CD4-positive, alpha-beta T cell treated with Interleukin-12 subunit alpha and Interleukin-12 subunit beta, for 1 hour (primary cell): ENCODE results near the gene EFNB3.

ENCODE experiments used
- DNase-seq: peaks from one replicate; pipeline ENCODE4 v3.0.0-alpha.2; 2020

Gene EFNB3

DNA sequence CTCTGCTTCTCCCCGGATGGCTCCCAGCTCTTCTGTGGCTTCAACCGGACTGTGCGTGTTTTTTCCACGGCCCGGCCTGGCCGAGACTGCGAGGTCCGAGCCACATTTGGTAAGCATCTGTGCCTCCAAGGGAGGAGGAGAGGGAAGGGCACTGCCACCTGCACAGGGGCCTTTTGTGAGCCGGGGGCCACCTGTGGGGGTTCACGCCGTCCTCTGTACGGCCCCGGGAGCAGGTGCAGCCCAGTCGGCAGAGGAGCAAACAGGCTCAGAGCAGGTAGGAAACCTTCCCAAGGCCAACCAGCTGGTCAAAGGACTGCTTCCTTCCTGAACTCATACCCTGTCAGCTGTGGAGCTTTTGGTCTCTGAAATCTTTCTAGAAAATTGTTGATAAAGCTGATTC lies 3.3 kb upstream of the EFNB3 start:
- DNase-seq = no peak

DNA sequence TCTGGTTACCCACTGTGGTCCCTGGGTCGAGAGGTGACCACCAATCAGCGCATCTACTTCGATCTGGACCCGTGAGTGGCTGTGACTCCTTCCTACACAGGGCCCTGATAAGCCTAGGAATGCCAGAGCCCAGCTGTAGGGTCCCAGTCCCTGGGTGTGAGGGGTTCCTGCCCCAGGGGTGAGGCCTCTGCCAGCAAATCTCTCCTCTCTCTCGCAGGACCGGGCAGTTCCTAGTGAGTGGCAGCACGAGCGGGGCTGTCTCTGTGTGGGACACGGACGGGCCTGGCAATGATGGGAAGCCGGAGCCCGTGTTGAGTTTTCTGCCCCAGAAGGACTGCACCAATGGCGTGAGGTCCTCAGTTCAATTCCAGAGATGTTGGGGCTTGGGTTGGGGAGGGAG lies 2.2 kb upstream of the EFNB3 start:
- DNase-seq = no peak

DNA sequence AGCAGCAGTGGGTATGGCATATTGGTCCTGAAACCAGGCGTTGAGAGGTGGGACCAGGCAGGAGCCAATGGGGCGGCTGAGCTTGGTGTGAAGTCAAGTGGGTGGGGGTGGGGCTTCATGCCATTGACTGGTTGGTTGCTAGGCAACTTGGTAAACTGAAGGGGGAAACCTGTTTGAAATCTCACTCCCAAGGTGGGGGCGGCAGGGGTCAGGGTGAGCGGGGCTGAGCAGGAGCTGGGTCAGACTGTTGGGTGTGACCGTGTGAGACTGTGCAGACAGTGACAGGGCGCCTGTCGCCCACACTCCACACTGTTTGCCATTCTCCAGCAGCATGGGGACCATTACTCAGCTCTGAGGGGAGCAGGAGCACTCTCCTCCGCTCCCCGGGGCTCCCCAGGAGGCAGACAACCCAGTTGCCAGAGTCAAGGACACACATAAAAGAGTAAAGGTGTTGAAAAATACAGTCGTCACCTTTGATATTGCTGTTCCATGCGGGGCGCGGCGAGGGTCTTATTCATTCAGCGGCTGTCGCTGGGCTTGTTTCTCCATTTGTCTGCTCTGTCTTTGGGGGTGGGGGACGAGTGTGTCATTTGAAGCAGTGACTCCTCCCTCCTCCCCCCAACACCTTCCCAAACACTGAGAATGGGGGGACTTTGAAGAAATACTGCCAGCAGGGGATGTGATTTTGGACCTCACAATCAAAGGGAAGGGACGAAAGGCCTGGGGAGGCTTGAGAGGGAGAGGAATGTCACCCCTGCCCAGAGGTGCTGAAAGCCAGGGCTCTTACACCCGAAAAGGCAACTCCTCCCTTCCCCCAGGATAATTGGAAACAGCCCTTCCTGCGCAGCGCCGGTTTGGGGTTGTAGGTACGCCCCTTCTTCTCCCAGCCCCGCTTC lies 1.2 kb upstream of the EFNB3 start:
- no peak for DNase-seq

DNA sequence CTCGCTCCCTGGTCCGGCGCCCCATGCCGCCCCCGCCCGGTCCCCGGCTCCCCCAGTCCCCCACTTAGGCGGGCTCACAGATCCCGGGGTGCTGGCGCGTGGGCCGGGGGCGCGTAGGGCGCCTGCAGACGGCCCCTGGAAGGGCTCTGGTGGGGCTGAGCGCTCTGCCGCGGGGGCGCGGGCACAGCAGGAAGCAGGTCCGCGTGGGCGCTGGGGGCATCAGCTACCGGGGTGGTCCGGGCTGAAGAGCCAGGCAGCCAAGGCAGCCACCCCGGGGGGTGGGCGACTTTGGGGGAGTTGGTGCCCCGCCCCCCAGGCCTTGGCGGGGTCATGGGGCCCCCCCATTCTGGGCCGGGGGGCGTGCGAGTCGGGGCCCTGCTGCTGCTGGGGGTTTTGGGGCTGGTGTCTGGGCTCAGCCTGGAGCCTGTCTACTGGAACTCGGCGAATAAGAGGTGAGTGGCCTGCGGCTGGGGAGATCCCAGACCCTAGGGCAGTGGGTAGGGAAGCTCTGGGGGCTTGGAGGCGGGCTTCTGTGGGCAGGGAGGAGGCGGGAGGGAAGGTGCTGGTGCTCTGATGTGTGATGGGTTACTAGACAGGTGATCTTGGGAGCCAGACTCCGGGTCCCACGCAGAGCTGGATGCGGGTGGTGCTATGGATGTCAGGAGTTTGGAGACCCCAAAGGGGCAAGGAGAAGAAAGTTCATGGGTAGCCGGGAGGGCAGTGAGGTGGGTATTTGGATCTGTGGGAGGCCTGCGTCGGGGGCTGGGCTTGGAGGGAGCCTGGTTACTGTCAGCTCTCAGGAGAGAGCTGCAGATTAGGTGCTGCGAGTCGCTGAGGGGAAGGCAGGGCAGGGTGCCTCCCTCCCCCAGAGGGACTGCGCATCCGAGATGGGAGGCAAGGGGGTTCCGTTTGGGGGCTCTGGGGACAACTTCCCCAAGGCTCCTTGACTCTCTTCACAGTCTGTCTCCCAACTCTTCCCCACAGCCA lies 560 bp downstream of the EFNB3 start:
- no peak for DNase-seq

DNA sequence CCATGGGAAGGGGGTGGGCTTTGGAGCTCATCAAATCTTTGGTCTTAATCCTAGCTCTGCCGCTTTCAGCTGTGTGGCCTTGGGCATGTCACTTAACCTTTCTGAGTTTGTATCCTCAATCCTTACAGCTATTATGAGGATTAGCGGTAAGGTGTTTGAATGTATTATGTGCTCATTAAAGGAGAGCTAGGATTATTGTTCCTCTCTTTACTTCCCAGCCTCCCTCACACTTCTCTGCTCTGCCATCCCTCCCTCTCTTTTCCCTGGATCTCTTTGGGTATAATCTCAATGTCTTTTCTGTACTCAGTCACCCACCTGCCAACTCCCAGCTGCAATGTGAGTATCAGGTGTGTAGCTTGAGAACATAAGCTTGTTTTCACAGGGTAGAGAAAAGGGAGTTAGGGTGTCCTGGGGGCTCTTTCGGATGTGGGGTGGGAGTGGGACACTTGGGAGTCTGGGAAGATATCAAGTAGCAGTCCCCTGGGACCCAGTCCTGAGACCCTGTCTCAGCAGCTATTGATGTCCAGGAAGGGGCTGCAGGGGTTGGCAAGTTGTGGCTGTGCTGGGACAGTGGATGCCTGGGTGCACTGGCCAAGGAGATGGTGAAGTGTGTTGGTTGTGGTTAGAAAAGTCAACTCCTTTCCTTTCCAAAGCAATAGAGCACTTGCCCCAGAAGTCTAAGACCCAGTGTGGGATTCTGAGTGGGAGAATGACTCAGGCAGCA lies 1.8 kb downstream of the EFNB3 start:
- no peak for DNase-seq

DNA sequence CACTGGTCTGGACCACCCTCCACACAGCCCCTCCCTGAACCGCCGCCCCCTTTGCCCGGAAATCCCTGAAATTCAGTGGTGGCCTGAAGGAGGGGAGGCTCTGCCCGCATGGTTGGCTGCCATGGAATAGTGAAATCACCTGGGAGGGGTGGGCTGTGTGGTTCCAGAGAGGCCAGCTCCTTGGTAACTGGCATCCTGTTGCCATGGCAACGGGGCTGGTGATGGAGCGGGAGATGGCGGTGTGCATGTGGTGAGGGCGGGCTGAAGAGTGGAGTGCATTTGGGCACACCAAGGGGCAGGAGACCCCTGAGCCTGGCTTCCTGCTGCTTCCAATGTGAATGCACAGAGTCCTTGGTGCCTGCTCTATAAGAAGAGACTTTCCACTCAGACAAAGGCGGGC lies 2.4 kb downstream of the EFNB3 start:
- no peak for DNase-seq

DNA sequence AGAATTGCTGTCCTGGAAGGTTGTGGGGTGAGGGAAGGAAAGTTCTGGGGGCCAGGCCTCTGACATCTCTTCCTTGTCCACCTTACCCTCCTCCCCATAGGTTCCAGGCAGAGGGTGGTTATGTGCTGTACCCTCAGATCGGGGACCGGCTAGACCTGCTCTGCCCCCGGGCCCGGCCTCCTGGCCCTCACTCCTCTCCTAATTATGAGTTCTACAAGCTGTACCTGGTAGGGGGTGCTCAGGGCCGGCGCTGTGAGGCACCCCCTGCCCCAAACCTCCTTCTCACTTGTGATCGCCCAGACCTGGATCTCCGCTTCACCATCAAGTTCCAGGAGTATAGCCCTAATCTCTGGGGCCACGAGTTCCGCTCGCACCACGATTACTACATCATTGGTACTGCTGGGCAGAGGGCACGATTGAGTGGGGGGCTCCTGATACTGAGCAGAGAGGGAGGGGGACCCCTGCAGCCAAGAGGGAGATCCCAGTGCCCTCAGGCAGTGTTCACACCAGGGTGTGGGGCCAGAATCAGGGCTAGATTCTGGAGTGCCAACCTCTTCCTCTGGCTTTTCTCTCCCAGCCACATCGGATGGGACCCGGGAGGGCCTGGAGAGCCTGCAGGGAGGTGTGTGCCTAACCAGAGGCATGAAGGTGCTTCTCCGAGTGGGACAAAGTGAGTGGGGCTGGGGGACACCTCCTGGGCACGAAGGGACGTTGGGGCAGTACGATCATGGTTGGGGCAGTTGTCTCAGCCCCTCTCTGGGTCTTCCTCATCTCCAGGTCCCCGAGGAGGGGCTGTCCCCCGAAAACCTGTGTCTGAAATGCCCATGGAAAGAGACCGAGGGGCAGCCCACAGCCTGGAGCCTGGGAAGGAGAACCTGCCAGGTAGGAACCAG lies 3.1 kb downstream of the EFNB3 start:
- no peak for DNase-seq

DNA sequence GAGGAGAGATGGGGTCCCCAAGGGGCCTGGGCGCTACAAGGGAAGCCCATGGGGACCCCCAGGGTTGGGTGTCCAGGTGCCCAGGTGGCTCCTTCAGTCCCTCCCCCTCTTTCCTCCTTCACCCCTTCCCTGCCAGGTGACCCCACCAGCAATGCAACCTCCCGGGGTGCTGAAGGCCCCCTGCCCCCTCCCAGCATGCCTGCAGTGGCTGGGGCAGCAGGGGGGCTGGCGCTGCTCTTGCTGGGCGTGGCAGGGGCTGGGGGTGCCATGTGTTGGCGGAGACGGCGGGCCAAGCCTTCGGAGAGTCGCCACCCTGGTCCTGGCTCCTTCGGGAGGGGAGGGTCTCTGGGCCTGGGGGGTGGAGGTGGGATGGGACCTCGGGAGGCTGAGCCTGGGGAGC lies 4.0 kb downstream of the EFNB3 start:
- DNase-seq = no peak

DNA sequence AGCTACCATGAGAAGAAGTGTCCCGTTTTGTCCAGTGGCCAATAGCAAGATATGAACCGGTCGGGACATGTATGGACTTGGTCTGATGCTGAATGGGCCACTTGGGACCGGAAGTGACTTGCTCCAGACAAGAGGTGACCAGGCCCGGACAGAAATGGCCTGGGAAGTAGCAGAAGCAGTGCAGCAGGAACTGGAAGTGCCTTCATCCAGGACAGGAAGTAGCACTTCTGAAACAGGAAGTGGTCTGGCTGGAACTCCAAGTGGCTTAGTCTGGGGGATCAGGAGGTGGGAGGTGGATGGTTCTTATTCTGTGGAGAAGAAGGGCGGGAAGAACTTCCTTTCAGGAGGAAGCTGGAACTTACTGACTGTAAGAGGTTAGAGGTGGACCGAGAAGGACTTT lies 5.3 kb downstream of the EFNB3 start:
- DNase-seq = no peak

DNA sequence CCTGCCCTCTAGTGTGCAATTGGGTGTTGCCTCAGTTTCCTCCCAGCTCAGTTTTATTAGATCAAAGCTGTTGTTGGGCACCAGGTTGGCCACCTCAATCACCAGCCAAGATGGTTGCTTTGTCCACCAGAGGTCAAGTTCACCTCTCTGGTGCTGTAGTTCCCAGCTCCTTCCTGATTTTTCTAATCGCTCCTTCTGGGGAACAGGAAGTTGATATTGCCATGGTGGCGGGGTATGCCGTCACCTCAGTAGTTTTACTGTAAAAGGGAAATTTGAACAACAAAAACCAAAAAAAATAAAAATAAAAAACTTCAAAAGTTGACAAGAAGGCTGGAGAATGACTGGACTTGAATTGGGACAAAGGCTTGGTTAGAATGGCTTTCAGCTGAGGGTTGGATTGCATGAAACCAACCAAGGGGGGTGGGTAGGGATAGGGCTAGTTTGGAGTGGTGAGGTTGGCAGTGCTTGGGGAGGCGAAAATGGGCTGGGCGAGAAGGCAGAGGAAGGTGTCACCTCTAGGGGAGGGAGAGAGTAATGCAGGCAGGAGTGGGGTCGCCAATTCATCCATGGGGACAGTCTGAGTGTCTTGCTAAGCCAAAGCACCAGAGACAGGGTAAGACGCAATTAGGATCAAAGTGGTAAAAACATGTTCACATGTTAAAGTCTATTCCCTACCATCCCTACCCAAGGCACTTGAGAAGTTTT lies 6.2 kb downstream of the EFNB3 start:
- DNase-seq = no peak

DNA sequence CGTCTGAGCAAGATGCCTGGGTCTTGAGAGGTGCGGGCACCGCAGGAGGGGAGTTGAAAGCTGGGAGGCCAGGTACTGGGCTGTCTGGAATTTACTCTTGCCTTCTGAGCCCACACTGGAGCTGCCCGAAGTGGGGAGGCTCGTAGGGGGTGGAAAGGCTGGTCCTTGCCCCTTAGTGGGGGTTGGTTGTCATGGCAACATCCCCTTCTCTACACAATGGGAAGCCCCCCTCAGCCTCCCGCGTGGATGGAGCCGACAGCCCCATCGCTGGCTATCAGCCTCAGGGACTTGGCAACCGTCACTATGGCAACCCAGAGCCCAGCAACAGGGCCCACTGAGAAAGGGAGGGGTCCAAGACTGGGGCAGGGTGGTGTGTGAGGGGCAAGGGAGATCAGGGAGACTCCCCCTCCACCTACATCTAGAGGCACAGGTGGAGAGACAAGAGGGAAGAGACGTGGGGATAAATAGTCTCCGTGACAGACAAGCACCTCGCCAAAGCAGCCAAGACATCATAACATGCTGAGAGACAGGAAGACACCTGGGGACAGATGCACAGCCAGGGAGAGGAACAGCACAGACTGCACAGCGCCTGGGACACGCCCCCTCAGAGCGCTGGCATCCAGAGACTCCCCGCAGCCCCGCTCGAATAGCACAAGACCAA lies 7.2 kb downstream of the EFNB3 start:
- no peak for DNase-seq

DNA sequence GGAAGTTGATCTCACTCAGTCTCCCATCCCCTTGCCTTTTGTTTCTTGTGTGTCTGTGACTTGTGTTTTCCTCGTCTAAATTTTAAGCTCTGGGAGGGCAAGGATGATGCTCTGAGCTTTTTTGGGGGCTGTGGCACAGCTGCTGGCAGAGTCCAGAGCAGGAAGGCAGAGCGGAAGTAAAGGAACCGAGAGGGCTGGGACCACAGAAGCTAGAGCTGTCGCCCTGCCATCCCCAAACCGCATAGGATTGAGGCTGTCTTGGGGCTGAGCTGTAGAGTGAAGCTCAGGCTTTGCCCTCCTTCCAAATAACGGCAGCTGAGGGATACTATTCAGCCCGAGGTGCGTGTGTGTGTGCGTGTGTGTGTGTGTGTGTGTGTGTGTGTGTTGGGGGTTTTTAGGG lies 8.8 kb downstream of the EFNB3 start:
- DNase-seq = no peak

DNA sequence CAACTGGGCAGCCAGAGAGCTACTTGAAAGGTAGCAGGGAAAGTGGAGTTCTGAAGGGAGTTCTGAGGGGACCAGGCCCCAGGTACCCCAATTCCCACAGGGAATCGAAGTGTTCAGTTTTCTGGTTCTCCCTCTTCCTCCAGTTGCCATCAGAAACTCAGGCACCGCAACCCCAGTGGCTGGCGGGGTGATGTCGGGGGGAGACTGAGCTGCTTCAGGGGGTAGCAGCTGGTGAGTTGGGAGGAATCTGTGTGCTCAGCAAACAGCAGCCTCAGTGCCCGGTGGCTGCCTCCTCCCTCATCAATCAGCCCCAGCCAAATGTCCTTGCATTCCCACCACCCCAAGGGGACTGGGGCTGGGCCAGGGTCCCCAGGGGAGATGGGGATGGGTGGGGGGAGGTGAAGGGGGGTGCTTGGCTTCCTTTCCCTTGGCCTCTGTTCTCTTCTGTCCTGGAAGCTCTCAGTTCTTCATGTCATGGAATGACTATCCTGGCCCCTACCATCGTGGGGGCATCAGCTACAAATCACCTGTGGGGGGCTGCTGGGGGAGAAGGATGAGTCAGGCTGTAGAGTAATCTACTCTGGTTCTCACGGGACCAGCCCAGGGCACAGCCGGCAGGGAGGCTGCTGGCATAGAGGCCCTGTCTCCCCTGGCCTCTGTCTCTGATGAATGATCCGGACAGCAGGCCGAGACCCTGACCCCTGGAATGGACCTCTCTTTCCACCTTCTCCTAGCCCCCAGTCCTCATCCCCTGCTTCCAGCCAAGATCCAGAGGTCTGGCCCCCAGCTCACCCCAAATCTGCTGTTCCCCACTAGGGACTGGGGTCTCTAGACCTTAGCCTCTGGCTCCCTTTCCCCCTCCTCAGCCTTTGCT lies 10.0 kb downstream of the EFNB3 start:
- DNase-seq = no peak

DNA sequence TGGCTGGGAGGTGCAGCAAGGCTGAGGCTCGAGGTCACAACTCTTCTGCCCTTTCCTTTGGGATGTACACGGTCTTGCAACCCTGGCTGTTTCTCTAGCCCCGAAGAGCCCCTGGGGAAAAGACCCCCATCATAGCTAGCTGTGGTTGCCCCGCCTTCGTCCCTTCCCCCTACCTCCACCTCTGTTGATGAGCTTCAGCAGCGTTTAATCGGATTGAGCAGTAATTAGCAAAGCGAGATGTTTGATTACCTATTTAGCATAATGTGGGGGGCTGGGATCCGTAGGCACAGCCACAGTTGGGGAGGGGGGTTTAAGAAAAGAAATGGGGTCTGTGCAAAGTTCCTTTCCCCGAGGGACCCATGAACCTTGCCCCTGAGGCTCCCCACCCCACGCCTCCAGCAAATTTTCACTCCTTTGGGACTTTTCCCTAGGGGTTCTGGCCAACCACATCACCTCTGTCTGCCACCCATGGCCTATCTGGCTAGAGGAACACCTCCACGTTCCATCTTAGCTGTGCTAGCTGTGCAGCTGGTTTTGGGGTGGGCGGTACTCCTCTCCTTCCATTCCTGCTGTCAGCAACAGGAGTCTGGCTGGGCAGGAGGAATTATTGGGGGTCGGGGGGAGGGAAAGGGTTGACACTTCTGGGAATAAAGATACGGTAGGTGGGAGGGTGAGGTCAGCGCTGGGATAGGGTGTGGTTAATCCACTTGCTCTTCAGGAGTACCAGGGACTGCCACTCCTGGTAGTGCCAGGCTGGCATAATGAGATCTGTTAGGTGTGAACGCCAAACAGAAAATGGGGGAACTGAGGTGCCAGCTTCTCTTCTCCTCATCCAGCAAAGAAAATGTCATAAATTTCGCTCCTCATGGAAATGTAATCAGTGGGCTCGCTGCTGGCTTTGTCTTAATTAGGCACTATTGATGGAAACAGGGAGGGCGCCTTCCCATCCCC lies 11.2 kb downstream of the EFNB3 start:
- no peak for DNase-seq

DNA sequence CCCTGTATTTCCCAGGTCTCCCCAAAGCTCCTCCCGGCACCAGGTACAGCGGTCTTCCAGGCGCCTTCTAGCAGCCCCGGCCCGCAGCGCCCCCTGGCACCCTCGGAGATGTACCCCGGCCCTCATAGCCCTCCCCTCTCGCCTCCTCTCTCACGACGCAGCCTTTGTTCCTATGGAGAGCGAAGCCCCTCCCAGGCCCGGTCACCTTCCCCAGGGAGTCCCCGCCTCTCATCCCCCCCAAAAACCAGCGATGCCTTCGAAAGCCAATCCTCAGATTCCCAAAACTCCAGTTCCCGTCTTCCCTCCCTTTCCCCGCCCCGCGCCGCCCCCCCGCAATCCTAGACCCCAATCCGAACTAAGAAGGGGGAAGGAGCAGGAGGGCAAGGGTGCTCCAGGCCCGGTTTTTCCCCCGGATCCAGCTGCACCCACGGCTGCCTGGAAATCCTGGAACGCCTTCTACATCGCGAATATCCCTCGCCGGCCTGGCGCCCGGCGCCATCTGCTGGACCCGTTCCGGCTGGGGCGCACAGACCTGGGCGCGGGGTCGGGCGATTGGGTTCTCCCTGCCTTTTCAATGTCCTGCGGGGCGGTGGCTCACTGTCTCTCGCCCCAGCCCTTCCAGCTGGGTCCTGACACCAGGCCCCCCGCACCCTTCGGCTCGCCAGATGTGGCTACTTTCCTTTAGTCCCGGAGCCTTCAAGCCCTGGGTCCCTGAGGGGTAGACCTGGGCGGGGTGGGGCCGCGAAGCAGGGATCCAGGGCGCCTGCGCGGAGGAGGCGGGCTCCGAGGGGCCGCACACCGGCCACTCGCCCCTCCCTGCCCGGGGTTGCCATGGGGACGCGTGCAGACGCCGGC lies 12.1 kb downstream of the EFNB3 start, which contains the start of gene DNAH2:
DNAH2 (plus strand) TSS at position 844 of the 855 bp plus-strand sequence. CDS start 1,991 bp downstream, outside the sequence.
- peak; percentile 21 for DNase-seq

DNA sequence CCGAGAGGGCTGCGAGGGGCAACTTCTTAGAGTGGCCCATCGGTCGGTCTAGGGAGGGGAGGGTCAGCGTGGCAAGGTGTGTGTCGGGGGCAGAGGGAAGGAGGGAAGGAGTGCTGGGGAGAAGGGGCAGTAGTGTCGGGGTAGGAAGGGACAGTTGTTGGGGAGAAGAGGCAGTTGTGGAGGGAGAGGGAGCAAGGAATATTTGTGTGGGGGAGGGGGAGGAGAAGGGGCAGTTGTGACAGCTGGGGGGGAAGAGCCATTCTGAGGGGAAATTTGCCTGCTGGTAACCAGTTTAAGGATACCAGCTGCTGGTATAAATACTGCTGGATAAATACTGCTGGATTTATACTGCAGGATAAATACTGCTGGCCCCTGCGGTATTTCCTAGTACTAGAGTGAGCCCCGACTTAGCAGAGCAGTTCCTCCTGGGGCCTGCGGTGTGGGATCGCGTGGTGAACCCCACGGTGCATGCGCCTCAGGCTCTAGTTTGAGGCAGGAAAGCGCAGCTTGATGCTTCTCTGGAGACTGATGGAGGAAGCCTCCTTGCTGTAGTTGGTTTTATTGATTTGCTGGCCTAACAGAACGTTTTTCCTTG lies 12.9 kb downstream of the EFNB3 start:
- peak; percentile 12 for DNase-seq

DNA sequence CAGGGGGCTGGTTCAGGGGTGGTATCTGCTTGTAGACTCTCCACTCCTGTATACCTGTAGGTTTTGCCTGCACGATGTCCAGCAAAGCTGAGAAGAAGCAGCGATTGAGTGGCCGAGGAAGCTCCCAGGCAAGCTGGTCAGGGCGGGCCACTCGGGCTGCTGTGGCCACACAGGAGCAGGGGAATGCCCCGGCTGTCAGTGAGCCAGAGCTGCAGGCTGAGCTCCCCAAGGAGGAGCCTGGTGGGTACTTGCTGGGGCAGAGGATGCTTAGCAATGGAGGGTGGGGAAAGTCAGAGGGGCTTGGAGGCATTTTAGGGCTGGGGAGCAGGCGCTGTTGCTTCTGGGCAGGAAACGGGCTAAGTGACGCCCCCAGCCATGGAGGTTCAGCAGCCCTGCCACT lies 14.7 kb downstream of the EFNB3 start:
- no peak for DNase-seq
